HG02588 (cell line): ENCODE data around the gene FOXR1.

ENCODE experiments used
- ATAC-seq: cut with Tn5 transposase; IDR thresholded peaks from one replicate; pipeline ENCODE4 v1.9.1; 2021; ENCODE audit warnings: mild to moderate bottlenecking, moderate library complexity; ENCODE audit not compliant: unreplicated experiment

FOXR1 gene, protein sequence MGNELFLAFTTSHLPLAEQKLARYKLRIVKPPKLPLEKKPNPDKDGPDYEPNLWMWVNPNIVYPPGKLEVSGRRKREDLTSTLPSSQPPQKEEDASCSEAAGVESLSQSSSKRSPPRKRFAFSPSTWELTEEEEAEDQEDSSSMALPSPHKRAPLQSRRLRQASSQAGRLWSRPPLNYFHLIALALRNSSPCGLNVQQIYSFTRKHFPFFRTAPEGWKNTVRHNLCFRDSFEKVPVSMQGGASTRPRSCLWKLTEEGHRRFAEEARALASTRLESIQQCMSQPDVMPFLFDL

GRCh38 chr11:118971646-118972045 is at the start of gene FOXR1:
FOXR1 (plus strand) TSS chr11:118971761; CDS start chr11:118971932, 171 bp downstream.
- ATAC-seq, result no peak

- no peak for ATAC-seq
Observed at GRCh38 chr11:118921929-118922744, 49.4 kb upstream of the FOXR1 start.

GRCh38 chr11:118922745-118923627 is 48.6 kb upstream of the FOXR1 start:
- no peak for ATAC-seq

- no peak for ATAC-seq
Observed at GRCh38 chr11:118923721-118924587, 47.6 kb upstream of the FOXR1 start.

- ATAC-seq, result no peak
Observed at GRCh38 chr11:118924591-118925585, 46.7 kb upstream of the FOXR1 start.

DNA sequence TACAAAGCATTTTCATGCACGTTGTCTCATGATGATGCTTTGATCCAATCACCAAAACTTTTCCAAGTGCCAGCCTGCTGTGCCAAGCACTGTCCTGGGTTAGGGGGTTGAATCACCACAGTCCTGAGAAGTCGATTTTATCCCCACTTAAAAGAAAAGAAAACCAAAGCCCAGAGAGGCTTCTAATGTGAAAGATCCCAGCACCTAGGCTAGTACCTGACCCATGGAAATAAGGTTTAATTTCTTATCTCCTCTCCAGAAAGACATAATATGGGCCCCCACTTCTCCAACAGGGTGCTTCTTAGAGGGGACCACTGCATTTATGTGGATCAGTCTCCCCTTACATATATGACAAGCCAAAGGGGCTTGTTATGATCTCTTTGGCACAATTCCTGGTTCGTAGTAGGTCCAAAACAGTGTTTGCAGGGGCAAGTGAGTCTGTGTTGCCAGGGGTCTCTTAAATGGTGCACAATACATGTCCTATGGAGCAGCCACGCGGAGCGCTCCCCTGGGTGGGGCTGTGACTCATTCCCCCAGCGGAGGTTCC is 43.9 kb upstream of the FOXR1 start:
- ATAC-seq, result no peak

GRCh38 chr11:118928101-118928869 is 43.3 kb upstream of the FOXR1 start:
- ATAC-seq, result peak; percentile 40

DNA sequence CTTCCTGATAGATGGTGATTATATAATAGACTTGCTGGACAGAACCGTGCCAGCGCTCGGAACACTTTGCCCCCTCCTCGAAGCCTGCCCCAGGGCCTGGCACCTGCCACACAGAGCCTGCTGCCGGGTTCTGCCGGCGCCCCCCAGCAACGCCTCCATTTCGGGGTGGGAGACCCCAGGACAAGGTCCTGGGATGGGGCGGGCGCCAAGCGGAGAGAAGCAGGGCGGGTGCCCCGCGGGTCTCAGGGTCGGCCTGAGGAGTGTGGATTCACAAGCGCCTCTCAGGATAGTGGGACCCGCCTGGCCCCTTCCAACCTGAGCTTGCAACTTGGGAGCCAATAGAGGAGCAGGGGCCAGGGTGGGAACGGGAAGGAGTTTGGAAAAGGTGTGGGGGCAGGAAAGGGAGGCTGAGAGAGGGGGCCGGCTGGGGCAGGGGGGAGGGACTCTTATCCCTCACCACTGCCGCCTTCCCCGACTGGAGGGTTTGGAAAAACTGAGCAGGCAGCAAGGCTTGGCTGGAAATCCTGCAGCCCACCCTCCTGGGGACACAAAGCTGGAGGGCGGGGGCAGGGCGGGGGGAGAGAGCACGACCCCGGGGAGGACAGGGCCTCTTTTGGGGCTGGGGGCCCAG is 42.6 kb upstream of the FOXR1 start:
- no peak for ATAC-seq

DNA sequence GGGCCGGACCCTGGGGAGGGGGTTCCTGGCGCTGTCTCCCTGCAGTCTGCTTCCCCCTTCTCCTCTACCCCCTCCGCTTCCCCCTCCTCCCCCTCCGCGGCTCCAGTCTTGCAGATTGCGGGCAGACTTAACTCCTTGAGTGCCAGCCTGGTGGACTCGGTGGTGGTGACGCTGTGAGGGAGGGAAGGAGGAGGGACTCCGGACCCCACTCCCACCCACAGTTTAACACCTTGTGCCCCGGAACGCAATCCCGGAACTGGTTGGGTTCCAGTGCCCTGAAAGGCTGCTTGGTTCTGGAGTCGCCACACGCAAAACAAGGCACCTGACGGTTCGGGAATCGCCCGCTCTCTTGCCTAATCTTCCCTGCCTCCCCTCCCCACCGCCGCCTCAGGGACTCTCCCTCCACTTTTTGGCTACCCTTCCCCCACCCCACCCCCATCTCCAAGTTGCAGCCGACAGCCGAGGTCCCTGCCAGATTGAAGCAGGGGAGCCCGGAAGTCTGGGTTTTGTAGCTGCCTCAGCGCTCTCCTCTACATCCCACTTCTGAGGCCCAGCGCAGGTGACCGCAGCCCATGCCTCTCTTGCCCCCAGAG is 42.0 kb upstream of the FOXR1 start:
- ATAC-seq, result no peak

- ATAC-seq, result no peak
Observed at GRCh38 chr11:118930094-118930712, 41.4 kb upstream of the FOXR1 start.

- ATAC-seq, result no peak
Observed at GRCh38 chr11:118931571-118931970, 40.0 kb upstream of the FOXR1 start.

- no peak for ATAC-seq
Observed at GRCh38 chr11:118933486-118933885, 38.1 kb upstream of the FOXR1 start.

DNA sequence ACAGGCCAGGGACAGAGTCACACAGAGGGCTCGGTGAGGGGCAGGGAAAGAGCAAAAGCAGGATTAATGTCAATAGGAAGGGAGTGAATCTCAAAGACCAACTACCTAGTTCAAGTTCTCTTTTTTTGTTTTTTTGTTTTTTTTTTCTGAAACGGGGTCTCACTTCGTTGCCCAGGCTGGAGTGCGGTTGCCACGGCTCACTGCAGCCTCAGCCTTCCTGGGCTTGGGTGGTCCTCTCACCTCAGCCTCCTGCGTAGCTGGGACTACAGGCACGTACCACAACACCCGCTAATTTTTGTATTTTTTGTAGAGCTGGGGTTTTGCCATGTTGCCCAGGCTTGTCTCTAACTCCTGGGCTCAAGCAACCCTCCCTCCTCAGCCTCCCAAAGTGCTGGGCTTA is 36.2 kb upstream of the FOXR1 start:
- ATAC-seq, result no peak

DNA sequence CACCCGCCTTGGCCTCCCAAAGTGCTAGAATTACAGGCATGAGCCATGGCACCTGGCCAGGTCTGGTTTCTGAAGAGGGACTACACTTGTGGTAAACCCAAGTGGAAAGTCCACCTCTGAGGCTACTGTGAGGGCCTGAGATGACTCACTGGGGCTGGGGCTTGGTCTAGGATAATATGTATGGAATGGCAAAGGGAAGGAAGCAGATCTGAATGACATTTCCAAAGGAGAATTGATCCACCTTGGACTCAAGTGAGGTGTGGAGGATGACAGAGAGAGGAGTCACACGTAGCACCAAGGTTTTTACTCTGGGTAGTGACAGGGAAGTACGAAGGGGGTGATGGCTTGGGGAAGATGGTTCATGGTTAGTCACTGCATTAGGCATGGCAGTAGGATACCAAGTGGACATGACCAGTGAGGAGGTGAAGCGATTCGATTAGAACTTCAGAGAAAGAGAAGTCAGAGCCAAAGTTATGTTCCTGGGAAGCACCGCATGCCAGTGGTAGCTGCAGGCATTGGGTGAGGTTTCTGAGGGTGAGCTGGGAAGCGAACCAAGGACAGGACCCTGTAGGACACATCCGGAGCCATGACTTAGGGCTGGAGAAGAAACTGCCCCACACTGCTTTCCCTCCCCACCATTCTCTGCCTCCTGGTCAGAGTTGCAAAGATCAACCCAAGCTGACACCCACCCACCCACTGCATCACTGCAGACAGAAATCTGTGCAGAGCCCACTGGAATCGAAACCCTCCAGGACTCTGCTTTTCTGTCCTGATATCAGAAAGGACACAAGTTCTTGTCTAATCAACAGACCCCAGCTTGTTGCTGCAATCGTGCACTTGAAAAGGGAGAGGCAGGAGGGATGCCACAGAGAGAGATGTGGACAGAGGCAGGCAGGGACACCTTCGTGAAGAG is 32.8 kb upstream of the FOXR1 start:
- ATAC-seq, result no peak

DNA sequence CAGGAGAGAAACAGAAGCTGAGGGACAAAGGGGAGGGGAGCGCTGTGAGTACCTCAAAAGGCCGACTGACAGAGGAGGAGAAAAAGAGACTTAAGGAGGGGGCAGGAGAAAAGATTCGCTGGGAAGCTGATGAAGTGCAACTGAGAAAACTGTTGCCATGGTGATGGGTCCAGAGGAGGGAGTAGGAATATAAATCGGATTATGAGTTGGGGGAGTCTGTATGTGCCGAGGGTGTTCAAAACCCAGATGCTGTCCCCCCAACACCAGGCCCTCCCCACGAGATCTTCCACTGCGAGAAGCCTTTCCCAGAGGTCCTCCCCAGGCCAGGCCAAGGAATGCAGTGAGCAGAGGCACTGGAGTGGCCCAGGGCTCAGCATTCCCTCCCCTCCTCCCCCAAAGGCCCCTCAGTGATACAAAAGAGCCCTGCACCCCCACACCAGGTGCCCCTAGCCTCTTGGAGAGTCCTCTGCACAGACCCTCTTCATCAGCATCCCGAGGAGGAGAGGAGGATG is 32.1 kb upstream of the FOXR1 start:
- no peak for ATAC-seq
